K562 (cell line): ENCODE measurements around the gene AP1M2.

Experiments used
- POU5F1 ChIP-seq: fragments of 150-350 bp; IDR thresholded peaks from 2 replicates; pipeline ENCODE4 v1.6.1; 2014; ENCODE audit warnings: borderline replicate concordance, low read length, low read depth, mild to moderate bottlenecking; ENCODE audit not compliant: partially characterized antibody
- TCFL5 ChIP-seq: fragments of 250-450 bp; sonication (Bioruptor Pico); conservative IDR thresholded peaks from 2 replicates; pipeline ENCODE4 v1.6.1; 2021; ENCODE audit warnings: mild to moderate bottlenecking, moderate library complexity, matching md5 sums

DNA sequence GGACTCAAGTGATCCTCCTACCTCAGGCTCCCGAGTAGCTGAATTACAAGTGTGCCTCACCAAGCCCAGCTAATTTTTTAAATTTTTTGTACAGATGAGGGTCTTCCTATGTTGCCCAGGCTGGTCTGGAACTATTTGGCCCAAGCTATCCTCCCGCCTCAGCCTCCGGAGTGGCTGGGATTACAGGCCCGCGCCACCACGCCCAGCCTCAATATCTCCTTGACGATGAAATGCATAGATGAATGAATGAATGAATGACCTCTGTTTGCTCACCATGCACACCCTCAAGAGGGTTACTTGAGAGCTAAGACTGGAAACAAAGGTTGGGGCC, 14.9 kb upstream of the AP1M2 start:
- TF ChIP-seq TCFL5 (CRISPR knock-in tag): no peak
- TF ChIP-seq POU5F1: no peak
